Retina (tissue), 1 donor: ENCODE measurements around the gene TRAP1.
"Not testable (repeated sequence)": the region's sequence is repeated elsewhere in the genome, so short reads cannot be mapped to it uniquely, and the experiment has no call there.

Source experiments
- DNase-seq: peaks from one replicate; pipeline ENCODE4 v3.0.0-alpha.2; 2016

Gene TRAP1

DNA sequence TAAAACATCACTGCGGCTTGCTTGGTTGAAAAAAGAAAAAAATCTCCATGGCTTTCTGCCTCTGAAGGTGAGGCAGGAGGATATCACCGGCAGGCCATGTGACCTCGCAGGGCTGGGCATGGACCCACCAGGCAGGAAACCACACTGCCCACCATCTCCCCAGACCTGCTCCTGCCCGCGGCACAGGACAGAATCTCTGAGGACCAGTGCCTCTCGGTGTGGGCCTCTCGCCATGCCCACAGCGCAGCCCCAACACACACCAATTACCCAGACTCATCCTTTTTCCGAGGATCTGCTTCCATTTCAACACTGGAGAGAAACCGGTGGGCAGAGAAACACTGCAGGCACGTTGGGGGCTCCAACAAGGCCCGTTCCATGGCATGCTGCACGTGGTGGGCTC is 46.6 kb downstream of the TRAP1 start:
- DNase-seq: no peak

- DNase-seq: no peak
Measured at GRCh38 chr16:3669082-3669481, 48.2 kb downstream of the TRAP1 start.

- DNase-seq: no peak
Measured at GRCh38 chr16:3668626-3669025, 48.7 kb downstream of the TRAP1 start.

GRCh38 chr16:3665508-3665907 is 51.8 kb downstream of the TRAP1 start:
- no peak for DNase-seq

GRCh38 chr16:3664187-3664896 is 53.0 kb downstream of the TRAP1 start:
- DNase-seq: no peak

DNA sequence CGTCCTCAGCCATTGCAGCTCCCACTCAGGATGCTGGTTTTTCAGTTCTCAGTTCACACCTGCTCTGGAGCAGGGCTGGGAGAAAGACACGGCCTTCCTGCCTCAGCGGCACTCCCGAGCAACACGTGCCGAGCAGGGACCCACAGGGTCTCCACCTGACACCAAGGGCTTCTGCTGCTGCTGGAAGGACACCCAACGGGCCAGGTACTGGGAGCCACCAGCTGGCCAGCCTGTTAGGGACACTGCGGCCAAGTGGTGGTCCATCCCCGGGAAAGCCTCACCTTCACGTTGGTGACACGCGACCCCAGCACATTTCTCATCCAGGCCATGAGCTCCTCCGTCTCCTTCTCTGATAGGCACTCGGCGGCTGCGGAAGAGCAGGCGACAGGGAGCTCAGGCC is 54.7 kb downstream of the TRAP1 start:
- DNase-seq: no peak

GRCh38 chr16:3661922-3662321 is 55.4 kb downstream of the TRAP1 start:
- no peak for DNase-seq

GRCh38 chr16:3661311-3661710 is 56.0 kb downstream of the TRAP1 start:
- no peak for DNase-seq

DNA sequence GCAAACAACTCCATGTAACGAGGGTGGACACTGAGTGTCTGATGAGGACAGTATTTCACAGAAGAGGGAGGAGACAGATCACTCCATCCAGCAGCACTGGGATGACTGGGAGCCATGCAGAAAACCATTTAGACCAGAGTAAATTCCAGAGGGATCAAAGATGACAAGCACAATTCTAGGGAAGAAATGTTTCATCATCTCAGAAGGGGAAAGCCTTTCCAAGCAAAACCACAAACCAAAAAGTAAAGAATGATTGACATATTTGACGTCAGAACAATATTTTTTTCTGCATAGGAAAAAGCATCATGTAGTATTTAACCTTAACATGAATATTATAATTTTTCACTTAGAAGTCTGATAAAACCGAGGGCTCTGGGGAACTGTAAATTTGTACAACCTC is 58.1 kb downstream of the TRAP1 start:
- DNase-seq: no peak

DNA sequence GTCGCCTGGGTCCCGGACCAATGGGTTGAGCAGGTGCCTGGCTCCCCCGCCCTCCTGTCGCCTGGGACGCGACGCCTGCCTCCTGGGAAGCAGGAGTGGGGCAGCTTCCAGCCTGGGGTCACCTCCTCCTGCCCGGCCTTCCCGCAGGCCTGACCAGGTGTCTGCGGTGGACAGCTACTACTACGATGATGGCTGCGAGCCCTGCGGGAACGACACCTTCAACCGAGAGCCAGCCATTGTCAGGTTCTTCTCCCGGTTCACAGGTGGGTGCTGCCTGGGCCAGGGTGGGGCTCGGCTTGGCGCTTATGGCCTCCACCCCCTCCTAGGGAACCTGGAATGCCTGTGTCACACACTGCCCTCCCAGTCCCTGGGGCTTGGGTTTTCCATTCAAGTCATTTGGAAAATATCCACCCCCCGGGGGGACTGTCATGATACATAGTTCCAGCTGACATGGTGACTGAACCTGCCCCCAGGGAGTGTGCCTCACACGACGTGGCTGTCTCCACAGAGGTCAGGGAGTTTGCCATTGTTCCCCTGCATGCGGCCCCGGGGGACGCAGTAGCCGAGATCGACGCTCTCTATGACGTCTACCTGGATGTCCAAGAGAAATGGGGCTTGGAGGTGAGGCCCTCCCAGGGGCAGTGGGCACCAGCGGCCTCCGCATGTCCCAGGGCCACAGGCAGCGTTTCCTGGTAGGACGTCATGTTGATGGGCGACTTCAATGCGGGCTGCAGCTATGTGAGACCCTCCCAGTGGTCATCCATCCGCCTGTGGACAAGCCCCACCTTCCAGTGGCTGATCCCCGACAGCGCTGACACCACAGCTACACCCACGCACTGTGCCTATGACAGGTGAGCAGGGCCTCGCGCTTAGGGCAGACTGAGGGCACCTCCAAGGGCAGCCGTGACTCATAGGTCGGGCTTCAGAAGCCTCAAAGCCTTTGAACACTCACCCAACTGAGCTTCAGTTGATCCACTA is 60.5 kb downstream of the TRAP1 start:
- no peak for DNase-seq

DNA sequence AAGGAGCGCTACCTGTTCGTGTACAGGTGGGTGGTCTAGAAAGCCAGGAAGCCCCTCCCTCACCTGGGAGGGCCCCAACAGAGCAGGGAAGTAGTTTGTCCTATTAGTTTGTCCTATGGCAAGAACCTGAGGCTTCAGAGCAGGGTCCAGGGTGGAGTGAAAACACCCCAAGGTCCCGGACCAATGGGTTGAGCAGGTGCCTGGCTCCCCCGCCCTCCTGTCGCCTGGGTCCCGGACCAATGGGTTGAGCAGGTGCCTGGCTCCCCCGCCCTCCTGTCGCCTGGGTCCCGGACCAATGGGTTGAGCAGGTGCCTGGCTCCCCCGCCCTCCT is 61.2 kb downstream of the TRAP1 start:
- DNase-seq: not testable (repeated sequence)

- DNase-seq: no peak
Measured at GRCh38 chr16:3655396-3656159, 61.7 kb downstream of the TRAP1 start.

DNA sequence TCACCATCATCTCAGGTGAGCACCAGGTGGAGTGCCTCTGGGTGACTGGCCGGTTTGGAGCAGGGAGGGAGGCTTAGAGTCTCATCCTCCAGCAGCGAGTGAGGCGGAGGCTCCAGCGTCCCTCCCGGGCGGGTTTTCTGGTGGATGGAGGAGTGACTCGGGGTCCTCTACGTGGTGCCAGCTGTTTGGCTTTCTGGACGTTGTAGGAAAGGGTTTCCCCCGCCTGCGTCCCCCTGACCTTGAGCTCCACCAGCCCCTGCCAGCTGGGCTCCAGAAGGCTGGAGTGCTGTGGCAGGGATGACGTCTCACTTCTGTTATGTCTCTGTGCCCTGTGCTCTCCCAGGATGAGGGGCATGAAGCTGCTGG is 62.3 kb downstream of the TRAP1 start:
- DNase-seq: no peak

- peak; percentile 44 for DNase-seq
Measured at GRCh38 chr16:3654249-3654991, 62.9 kb downstream of the TRAP1 start, which contains the start of gene DNASE1. TSS of gene DNASE1 (plus strand) at chr16:3654691. CDS start at chr16:3655374, 683 bp downstream.

GRCh38 chr16:3652373-3653195 is 64.7 kb downstream of the TRAP1 start:
- no peak for DNase-seq

DNA sequence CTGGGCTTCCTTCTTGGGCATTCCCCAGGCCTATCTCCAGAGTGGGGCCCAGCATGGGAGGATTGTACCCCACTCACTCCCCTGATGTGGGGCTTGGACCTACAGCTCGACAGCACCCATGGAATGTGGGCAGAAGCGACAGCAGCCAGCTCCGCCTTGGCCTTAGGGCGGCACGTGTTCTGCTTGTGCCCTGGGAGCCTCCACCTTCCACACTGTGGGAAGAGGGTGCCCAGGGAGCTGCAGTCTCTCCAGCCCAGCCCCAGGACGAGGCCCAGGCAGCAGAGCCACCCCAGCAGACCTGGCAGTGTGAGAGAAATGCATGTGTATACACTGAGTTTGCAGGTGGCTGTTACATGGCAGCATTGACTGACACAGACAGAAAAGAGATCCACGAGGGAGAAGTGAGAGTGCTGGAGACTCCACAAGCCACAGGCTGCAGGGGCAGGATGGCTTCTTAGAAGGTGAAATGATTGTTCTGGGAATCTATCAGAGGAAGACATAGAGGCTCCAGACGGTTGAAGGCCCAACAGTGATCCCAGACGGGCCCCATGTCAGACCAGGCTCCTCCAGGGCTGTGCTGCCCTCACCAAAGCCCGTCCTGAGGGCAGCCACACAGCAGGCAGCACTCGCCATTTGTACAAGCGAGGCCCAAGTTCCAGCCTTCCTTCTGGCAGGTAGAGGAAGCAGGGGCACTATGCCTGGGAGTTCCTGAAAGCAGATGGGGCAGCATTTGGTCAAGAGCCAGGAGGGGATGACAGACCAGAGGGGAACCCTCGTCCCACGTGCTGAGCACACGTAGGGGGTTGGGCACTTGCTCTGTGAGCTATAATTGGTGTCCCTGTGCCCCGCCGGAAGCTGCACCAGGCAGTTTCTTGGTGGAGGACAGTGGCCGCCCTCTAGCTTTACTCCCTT is 65.6 kb downstream of the TRAP1 start:
- DNase-seq: no peak

DNA sequence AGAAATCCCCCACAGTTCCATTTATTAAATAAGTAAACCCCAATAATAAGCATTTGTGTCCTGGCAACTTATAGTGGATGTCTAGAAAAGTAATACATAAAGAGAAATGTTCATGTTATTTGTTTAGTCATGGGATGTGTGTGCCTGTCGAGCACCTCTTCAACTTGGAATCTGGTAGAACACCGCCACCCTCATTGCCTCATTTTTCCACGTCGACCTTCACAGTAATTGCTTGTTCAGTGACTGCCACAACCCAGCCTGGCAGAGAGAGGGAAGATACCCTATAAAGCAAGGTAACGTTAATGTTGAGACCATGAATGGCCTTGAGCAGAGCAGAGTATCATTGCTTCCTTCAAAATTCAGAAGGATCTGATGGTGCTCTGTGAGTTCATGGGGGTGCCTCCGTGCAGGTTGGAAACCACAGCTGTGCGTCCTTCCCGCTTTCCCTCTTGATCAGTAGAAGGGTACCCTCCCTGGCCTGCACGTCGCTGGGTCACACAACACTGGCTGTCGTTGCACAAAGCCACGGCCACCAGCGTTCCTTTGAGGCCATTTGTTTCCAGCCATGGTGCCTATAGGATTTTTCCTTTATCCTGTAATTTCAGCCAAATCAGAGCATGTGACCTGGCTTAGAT is 66.6 kb downstream of the TRAP1 start:
- no peak for DNase-seq

- DNase-seq: no peak
Measured at GRCh38 chr16:3646348-3646920, 70.9 kb downstream of the TRAP1 start.

DNA sequence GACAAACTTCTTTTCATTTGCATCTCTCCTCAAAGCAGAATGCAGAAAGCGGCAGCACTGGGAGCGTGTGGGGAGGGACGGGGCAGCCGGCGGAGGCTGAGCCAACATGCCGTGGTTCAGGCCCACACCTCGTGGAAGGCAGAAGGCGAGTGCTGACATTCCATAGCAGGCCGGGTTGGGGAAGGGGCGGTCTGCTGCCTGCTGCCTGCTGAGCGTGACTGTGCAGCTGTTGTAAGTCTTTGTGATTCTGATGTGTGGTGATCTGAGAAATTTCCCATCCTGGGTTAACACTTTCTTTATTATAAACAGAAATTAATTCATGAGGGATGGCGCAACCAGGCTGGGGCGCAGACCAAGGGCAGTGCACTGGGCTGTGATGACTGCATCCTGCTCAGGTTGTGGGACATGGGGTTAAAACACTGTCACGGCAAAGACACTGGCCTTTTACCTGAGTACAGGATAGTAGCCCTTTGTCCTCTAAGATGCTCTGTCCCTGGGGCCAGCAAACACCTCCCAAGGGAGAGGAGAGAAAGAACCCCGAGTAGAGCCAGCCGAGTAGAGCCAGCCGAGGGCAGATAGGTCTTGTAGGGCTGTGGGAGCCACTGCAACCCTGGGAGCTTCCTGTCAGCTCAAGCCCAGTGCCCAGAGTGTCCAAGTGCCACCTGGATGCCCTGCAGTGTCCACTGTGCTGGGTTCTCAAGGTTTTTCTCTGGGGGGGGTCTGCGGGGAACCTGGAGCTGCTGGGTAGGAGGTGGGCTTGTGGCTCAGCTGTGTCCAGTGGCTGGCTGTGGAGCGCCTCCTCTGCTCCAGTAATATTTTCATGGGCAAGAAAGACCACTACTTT is 71.6 kb downstream of the TRAP1 start:
- peak; percentile 74 for DNase-seq
